H9 (cell line): ENCODE data around the gene ASPN. TPM values are rescaled to one million over a fixed set of nuclear protein-coding genes. Genes with fewer than 3 reads are reported as not detected.

Experiments
- DNase-seq: peaks from one replicate; pipeline ENCODE4 v3.0.0-alpha.2; 2017
- H2AFZ ChIP-seq: one replicate; pipeline ENCODE4 v1.6.1; 2013; ENCODE audit warnings: mild to moderate bottlenecking, low read length, control low read depth, moderate library complexity
- H2AK5ac ChIP-seq: 2 replicates; pipeline ENCODE4 v1.6.1; 2013; ENCODE audit warnings: low read length, control low read depth, mixed read lengths; ENCODE audit not compliant: insufficient read length
- H2BK120ac ChIP-seq: one replicate; pipeline ENCODE4 v1.6.1; 2013; ENCODE audit warnings: low read depth, mild to moderate bottlenecking, low read length, control low read depth, inconsistent platforms; ENCODE audit not compliant: poor library complexity, severe bottlenecking
- H2BK12ac ChIP-seq: 2 replicates; pipeline ENCODE4 v1.6.1; 2013; ENCODE audit warnings: low read length, control low read depth, mixed read lengths, low read depth; ENCODE audit not compliant: insufficient read length
- H2BK15ac ChIP-seq: 2 replicates; pipeline ENCODE4 v1.6.1; 2013; ENCODE audit warnings: low read depth, low read length, control low read depth
- H2BK20ac ChIP-seq: one replicate; pipeline ENCODE4 v1.6.1; 2013; ENCODE audit warnings: low read depth, mild to moderate bottlenecking, low read length, control low read depth, inconsistent platforms; ENCODE audit not compliant: poor library complexity, severe bottlenecking
- H2BK5ac ChIP-seq: 2 replicates; pipeline ENCODE4 v1.6.1; 2013; ENCODE audit warnings: low read length, control low read depth, mixed read lengths; ENCODE audit not compliant: insufficient read length
- H3K14ac ChIP-seq: 2 replicates; pipeline ENCODE4 v1.6.1; 2013; ENCODE audit warnings: low read length, control low read depth; ENCODE audit not compliant: insufficient read depth
- H3K18ac ChIP-seq: 2 replicates; pipeline ENCODE4 v1.6.1; 2013; ENCODE audit warnings: low read depth, mild to moderate bottlenecking, mixed read lengths, low read length, control low read depth; ENCODE audit not compliant: insufficient read length
- H3K23ac ChIP-seq: 2 replicates; pipeline ENCODE4 v1.6.1; 2013; ENCODE audit warnings: low read length, control low read depth, mixed read lengths, low read depth; ENCODE audit not compliant: insufficient read length
- H3K23me2 ChIP-seq: 2 replicates; pipeline ENCODE4 v1.6.1; 2013; ENCODE audit warnings: low read depth, mild to moderate bottlenecking, mixed read lengths, low read length, control low read depth; ENCODE audit not compliant: insufficient read length, poor library complexity, severe bottlenecking
- H3K27ac ChIP-seq: 2 replicates; pipeline ENCODE4 v1.5.1; 2013; ENCODE audit warnings: low read length, control low read depth, mixed read lengths, low read depth; ENCODE audit not compliant: insufficient read length
- H3K27me3 ChIP-seq: 2 replicates; pipeline ENCODE4 v1.6.1; 2013; ENCODE audit warnings: low read length, control low read depth, inconsistent platforms; ENCODE audit not compliant: insufficient read depth
- H3K4ac ChIP-seq: 2 replicates; pipeline ENCODE4 v1.6.1; 2013; ENCODE audit warnings: low read depth, mild to moderate bottlenecking, control low read depth, inconsistent platforms, low read length, moderate library complexity
- H3K4me1 ChIP-seq: 2 replicates; pipeline ENCODE4 v1.6.1; 2013; ENCODE audit warnings: low read length, control low read depth, inconsistent platforms; ENCODE audit not compliant: insufficient read depth
- H3K4me2 ChIP-seq: 2 replicates; pipeline ENCODE4 v1.6.1; 2013; ENCODE audit warnings: low read length, control low read depth, mixed read lengths; ENCODE audit not compliant: insufficient read length, insufficient read depth
- H3K56ac ChIP-seq: 2 replicates; pipeline ENCODE4 v1.6.1; 2013; ENCODE audit warnings: low read depth, mild to moderate bottlenecking, mixed read lengths, low read length, control low read depth; ENCODE audit not compliant: insufficient read length
- H3K79me1 ChIP-seq: 2 replicates; pipeline ENCODE4 v1.6.1; 2013; ENCODE audit warnings: low read depth, mild to moderate bottlenecking, moderate library complexity, low read length, control low read depth, inconsistent platforms; ENCODE audit not compliant: insufficient read depth, poor library complexity, severe bottlenecking
- H3K79me2 ChIP-seq: 2 replicates; pipeline ENCODE4 v1.6.1; 2013; ENCODE audit warnings: low read length, control low read depth, inconsistent platforms; ENCODE audit not compliant: insufficient read depth
- H3K9ac ChIP-seq: 2 replicates; pipeline ENCODE4 v1.6.1; 2013; ENCODE audit warnings: low read length, control low read depth, mixed read lengths; ENCODE audit not compliant: insufficient read length; ENCODE audit errors: extremely low read depth
- H3K9me3 ChIP-seq: one replicate; pipeline ENCODE4 v1.6.1; 2013; ENCODE audit warnings: low read depth, low read length, inconsistent platforms; ENCODE audit not compliant: control insufficient read depth
- H3T11ph ChIP-seq: one replicate; pipeline ENCODE4 v1.6.1; 2013; ENCODE audit warnings: mild to moderate bottlenecking, low read length, control low read depth, inconsistent platforms
- H4K20me1 ChIP-seq: one replicate; pipeline ENCODE4 v1.6.1; 2013; ENCODE audit not compliant: control insufficient read depth, insufficient read length, insufficient read depth
- H4K5ac ChIP-seq: 2 replicates; pipeline ENCODE4 v1.6.1; 2013; ENCODE audit warnings: low read depth, mild to moderate bottlenecking, mixed read lengths, low read length, control low read depth; ENCODE audit not compliant: insufficient read length
- H4K8ac ChIP-seq: replicated peaks from 2 replicates; pipeline ENCODE4 v1.6.1; 2013; ENCODE audit warnings: low read length, control low read depth, mixed read lengths, low read depth; ENCODE audit not compliant: insufficient read length
- H4K91ac ChIP-seq: 2 replicates; pipeline ENCODE4 v1.6.1; 2013; ENCODE audit warnings: low read depth, mild to moderate bottlenecking, moderate library complexity, mixed read lengths, low read length, control low read depth; ENCODE audit not compliant: insufficient read length
- H3K27ac Mint-ChIP-seq, 3 experiments: 2 replicates in 2 of 3; 3 replicates in 1 of 3; pipeline ENCODE4 v1.8.0; 2020 to 2021; ENCODE audit warnings: mixed read lengths in 3 of 3, mild to moderate bottlenecking in 1 of 3, moderate library complexity in 1 of 3
- H3K27me3 Mint-ChIP-seq: 2 replicates; pipeline ENCODE4 v1.8.0; 2021; ENCODE audit warnings: low read depth, mild to moderate bottlenecking, moderate library complexity, mixed read lengths
- H3K36me3 Mint-ChIP-seq, 3 experiments: 2 replicates in 2 of 3; 3 replicates in 1 of 3; pipeline ENCODE4 v1.8.0; 2020 to 2021; ENCODE audit warnings: low read depth in 3 of 3, mixed read lengths in 3 of 3; ENCODE audit not compliant: insufficient read depth in 1 of 3
- H3K4me1 Mint-ChIP-seq, 2 experiments: 2 replicates each; pipeline ENCODE4 v1.8.0; 2020; ENCODE audit warnings: mixed read lengths in 2 of 2
- H3K4me3 Mint-ChIP-seq, 2 experiments: 2 replicates in 1 of 2; 3 replicates in 1 of 2; pipeline ENCODE4 v1.8.0; 2020 to 2021; ENCODE audit warnings: mild to moderate bottlenecking in 2 of 2, mixed read lengths in 2 of 2, moderate library complexity in 1 of 2
- H3K9me3 Mint-ChIP-seq, 2 experiments: 2 replicates in 1 of 2; 3 replicates in 1 of 2; pipeline ENCODE4 v1.8.0; 2020; ENCODE audit warnings: mild to moderate bottlenecking in 2 of 2, mixed read lengths in 2 of 2, moderate library complexity in 1 of 2
- WGBS: extraction: QIAGEN DNeasy Blood & Tissue Kit; methylation state at CpG from one replicate; pipeline ENCODE4 v1.1.7; 2013; ENCODE audit warnings: missing lambda C conversion rate, low lambda C conversion rate, mixed read lengths; ENCODE audit not compliant: insufficient read length; ENCODE audit errors: extremely low coverage; 5-methylcytosine and 5-hydroxymethylcytosine counted together
- total RNA-seq: library from RNA; stranded (reverse); gene quantifications from 2 replicates; pipeline ENCODE4 v1.2.1, GENCODE V29; 2021
- TF ChIP-seq, protein P1 (sequence below): fragments of 200-600 bp; sonication (generic); conservative IDR thresholded peaks from 3 replicates; pipeline ENCODE4 v1.8.0; 2021; ENCODE audit warnings: antibody characterized with exemption, mild to moderate bottlenecking

Gene ASPN
- total RNA-seq, 1 experiment from 2014 or later, result not detected

DNA sequence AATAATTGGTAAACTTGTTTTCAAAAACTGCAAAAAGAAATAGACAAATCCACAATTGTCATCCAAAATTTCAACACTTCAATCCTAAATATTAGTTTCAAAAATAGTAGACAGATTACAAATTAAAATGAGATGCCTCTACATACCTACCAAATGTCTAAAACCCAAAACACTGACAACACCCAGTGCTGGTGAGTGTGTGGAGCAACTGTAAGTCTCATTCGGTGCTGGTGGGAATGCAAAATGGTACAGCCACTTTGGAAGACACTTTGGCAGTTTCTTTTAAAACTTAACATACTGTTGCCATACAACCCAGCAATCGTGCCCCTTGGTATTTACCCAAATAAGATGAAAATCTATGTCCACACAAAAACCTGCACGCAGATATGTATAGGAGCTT lies 46.8 kb upstream of the ASPN start:
- Mint-ChIP-seq H3K27me3 (no peaks in the 10 kb centered on the region), H3K4me1 (peaks cover 0 to 7% of the 10 kb centered on the region in 2 experiments; a peak in 1 of 4 replicates), H3K36me3 (no peaks in the 10 kb centered on the region), H3K27ac (no peak overlapping the region), H3K9me3 (no peaks in the 10 kb centered on the region), H3K4me3 (no peak overlapping the region)
- no peaks in the 10 kb centered on the region for H3K4me1 ChIP-seq
- H2AFZ ChIP-seq, result no peak overlapping the region
- H2BK5ac ChIP-seq, result no peak overlapping the region
- H2BK12ac ChIP-seq, result no peak overlapping the region
- H4K8ac ChIP-seq, result no peak overlapping the region
- no peaks in the 10 kb centered on the region for H3K9me3 ChIP-seq
- no peak overlapping the region for H3K56ac ChIP-seq
- no peaks in the 10 kb centered on the region for H3K27me3 ChIP-seq
- H2AK5ac ChIP-seq, result no peak overlapping the region
- no peak overlapping the region for H3K9ac ChIP-seq
- no peak overlapping the region for H3T11ph ChIP-seq
- H3K4me2 ChIP-seq, result no peak overlapping the region
- TF ChIP-seq, protein P1, sequence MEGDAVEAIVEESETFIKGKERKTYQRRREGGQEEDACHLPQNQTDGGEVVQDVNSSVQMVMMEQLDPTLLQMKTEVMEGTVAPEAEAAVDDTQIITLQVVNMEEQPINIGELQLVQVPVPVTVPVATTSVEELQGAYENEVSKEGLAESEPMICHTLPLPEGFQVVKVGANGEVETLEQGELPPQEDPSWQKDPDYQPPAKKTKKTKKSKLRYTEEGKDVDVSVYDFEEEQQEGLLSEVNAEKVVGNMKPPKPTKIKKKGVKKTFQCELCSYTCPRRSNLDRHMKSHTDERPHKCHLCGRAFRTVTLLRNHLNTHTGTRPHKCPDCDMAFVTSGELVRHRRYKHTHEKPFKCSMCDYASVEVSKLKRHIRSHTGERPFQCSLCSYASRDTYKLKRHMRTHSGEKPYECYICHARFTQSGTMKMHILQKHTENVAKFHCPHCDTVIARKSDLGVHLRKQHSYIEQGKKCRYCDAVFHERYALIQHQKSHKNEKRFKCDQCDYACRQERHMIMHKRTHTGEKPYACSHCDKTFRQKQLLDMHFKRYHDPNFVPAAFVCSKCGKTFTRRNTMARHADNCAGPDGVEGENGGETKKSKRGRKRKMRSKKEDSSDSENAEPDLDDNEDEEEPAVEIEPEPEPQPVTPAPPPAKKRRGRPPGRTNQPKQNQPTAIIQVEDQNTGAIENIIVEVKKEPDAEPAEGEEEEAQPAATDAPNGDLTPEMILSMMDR, result no peak
- no peak overlapping the region for H4K91ac ChIP-seq
- no peaks in the 10 kb centered on the region for H3K79me1 ChIP-seq
- H3K23me2 ChIP-seq, result no peaks in the 10 kb centered on the region
- no peak for DNase-seq
- H3K14ac ChIP-seq, result no peak overlapping the region
- no peak overlapping the region for H2BK20ac ChIP-seq
- no peak overlapping the region for H3K4ac ChIP-seq
- WGBS, result no CpG with 5 or more reads among the region's 3 CpGs
- no peak overlapping the region for H2BK15ac ChIP-seq
- H3K18ac ChIP-seq, result no peak overlapping the region
- H3K27ac ChIP-seq, result no peak overlapping the region
- H2BK120ac ChIP-seq, result no peak overlapping the region
- no peaks in the 10 kb centered on the region for H4K20me1 ChIP-seq
- no peak overlapping the region for H4K5ac ChIP-seq
- no peaks in the 10 kb centered on the region for H3K79me2 ChIP-seq
- H3K23ac ChIP-seq, result no peak overlapping the region
